Measurements from ENCODE around the gene XPNPEP2.
"Not testable (repeated sequence)": the region's sequence is repeated elsewhere in the genome, so short reads cannot be mapped to it uniquely, and the experiment has no call there.

XPNPEP2 gene

DNA sequence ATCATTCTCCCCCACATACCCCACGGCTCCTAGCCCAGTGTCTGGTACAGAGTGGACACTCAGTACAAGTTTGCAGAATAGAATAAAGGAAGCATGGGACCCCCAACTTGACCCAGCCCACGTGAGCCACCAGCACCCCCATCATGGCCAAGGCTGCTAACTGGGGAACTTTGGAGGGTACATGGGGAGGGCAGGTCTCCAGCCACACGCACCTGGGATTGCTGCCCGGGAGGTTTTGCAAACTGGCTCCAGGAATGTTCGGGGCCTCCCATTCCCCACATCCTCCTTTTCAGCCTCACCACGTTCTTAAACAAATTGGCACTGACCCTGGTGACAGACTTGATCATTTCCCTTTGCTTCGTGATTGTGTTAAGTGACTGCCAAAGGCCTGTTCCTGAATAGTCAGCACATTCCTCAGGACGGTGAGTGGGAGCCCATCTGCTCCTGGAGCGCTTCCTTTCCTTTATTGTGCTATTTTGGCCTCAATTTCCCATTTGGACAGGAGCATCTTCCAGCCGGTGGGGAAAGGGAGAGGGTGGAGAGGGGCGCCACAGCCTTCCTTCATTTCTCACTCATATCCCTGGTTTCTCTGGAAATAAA is 18.7 kb upstream of the XPNPEP2 start:
- DNase-seq (ENCODE audit: low spot score) = no peak

DNA sequence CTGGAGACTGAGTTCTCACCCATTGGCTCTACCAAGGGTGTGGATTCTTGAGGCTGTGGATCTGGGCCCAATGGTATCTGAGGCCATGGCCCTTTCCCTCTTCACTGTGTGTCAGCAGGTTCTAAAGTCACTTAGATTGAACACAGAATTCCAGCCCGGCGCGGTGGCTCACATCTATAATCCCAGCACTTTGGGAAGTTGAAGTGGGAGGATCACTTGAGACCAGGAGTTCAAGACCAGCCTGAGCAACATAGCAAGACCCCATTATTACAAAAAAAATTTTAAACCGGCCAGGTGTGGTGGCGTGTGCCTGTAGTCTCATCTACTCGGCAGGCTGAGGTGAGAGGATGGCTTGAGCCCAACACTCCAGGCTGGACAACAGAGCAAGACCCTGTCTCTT is 18.0 kb upstream of the XPNPEP2 start:
- DNase-seq (ENCODE audit: low spot score) = no peak

DNA sequence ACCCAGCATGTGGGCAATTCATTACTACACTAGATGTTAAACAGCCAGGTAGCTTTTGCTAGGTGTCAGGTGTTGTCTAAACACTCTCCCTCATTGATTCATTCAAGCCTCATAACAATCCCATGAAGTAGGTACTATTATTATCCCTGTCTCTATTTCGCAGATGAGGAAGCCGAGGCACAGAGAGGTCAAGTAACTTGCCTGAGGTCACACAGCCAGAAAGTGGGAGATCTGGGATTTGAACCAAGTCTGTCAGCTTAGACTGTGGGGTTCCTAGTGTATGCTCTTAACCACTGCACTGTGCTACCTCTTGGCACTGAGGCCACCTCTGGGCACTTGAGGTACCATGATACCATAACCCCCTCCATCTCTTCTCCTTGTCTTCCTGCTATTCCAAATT is 17.4 kb upstream of the XPNPEP2 start:
- no peak for DNase-seq (ENCODE audit: low spot score)

DNA sequence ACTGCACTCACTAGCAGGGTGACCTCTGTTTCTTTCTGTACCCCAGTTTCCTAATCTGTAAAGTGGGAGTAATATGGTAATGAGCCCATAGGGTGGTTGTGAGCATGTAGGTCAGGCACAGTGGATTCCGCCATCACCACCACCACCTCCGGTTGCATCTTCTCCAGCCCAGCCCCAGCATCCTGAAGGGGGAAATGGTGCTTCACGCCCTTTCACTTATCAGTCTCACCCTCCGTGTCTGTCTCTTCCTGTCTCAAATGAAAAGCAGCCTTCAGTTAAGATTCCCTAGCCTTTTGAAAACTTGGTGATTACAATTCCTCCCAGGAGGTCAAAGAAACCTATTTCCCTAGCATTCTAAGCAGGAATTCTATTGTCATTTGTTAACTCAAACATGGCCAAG is 16.9 kb upstream of the XPNPEP2 start:
- no peak for DNase-seq (ENCODE audit: low spot score)

DNA sequence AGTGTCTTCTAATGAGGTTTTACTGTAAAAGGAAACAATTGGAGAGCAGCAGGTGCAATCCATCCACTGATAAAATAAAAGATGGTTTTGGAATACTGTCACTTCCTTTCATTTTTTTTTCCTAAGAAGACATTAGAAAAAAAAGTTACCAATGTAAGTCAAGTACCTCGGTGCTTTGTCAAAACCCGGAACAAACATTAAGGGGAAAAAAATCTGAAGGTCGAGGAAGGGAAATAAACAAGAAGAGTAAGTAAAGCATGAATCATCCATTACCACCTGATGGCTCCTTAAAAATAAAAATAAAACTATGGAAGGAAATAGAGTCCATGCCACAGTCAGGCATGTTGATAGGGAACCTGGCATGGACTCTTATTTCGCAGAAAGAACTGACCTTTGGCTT is 15.3 kb upstream of the XPNPEP2 start:
- no peak for DNase-seq (ENCODE audit: low spot score)

DNA sequence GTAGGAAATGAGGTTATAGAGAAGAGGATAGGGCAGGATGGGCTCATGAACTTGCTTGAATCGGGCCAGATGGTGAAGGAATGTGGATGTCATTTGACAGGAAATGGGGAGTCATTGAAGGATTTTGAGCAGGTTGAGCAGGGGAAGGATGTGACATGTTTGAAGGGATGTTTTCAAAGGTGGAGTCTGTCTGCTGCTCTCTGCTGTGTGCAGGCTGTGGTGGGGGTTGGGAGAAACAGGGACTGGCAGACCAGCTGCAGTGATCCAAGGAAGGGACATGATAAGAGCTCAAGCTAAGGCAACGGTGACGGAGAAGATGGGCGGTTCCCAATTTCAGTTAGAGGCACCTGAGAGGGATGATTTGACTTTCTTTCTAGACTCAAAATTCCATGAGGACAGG is 14.0 kb upstream of the XPNPEP2 start:
- DNase-seq (ENCODE audit: low spot score) = no peak

DNA sequence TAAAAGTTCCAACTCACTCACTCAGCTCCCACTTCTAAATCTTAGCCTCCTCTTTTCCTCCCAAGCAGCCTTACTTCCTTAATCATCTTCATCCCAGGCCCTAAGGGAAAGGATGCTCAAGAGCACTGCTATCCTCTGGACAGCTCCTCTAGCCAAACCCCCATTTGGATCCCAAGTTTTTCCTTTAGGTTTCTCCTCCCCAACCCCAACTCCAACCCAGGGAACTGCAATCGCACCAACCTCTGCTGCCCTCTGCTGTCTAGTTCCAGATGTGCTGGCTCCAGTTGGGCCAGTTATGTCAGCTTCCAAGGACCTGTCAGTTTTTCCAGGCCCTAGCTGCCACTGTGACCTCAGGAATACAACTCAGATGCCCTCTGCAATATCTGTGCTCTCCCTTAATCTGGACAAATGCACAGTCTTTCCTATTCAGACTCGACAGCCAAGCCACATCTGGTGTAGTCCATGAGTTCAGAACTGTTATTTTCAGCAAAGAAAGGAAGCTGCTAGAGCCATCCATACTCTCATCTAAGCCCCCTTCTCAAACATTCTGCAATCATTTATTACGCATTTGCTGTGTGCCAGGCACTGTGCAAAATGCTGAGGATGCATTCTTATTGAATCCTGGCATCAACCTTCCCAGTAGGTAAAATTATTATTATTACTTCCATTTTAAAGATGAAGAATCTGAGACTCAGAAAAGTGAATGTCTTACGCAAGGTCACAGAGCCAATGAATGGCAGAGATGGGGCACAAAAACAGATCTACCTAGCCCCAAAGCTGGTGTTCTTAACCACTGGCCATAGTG is 12.3 kb upstream of the XPNPEP2 start:
- DNase-seq (ENCODE audit: low spot score) = peak; percentile 18

DNA sequence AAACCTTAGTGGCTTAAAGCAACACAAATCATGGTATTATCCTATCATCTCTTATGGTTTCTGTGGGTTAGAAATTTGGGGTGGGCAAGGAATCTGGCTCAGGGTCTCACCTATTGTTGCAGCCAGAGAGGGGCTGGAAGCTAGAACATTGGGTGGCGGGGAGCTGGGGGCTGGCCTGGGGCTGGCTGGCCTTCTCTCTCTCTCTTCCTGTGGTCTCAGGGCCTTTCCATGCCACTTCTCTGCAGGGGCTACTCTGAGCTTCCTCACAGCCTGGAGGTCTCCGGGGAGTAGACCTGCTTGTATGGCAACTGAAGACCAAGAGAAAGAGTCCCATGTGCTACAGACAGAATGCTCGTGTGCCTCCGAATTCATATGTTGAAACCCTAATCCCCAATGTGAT is 10.7 kb upstream of the XPNPEP2 start:
- no peak for DNase-seq (ENCODE audit: low spot score)

DNA sequence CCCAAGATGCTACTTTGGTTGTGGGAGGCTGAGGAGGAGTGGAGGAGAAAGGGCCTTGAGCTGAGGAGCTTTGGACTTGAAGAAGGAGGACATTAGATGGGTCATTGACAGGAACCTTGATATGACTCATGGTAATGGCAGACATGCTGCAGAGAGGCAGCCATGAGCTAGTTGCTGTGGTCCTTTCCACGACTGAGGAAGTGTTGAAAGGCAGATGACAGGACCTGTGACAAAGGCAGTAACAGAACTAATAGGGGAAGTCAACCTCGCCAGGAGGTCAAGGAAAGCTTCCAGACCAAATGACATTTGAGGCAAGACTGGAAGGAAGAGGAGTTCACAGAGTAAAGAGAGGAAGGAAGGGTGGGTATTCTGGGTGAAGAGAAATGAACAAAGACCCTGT is 7.6 kb upstream of the XPNPEP2 start:
- DNase-seq (ENCODE audit: low spot score) = no peak

DNA sequence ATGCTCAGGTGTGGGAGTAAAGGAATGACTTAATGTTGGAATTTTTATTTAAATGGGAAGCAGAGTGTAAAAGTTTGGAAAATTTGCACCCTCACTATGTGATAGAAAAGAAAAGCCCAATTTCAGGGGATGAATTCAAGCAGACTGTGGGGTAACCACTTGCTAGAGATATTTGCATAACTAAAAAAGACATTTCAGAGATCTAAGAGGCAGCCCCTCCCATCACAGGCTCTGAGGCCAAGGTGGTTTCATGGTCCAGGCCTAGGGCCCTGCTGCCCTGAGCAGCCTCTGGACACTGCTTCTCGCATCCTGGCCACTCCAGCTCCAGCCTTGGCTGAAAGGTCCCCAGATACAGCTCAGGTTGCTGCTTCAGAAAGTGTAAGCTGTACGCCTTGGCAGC is 5.9 kb upstream of the XPNPEP2 start:
- no peak for DNase-seq (ENCODE audit: low spot score)

DNA sequence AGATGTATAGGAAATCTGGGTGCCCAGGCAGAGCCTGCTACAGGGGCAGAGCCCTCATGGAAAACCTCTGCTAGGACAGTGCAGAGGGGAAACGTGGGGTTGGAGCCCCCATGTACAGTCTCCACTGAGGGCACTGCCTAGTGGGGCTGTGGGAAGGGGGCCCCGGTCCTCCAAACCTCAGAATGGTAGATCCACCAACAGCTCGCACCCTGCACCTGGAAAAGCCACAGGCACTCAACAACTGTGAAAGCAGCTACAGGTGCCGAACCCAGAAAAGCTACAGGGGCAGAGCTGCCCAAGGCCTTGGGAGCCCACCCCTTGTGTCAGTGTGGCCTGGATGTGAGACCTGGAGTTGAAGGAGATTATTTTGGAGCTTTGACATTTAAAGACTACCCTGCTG is 5.4 kb upstream of the XPNPEP2 start:
- DNase-seq (ENCODE audit: low spot score) = no peak

DNA sequence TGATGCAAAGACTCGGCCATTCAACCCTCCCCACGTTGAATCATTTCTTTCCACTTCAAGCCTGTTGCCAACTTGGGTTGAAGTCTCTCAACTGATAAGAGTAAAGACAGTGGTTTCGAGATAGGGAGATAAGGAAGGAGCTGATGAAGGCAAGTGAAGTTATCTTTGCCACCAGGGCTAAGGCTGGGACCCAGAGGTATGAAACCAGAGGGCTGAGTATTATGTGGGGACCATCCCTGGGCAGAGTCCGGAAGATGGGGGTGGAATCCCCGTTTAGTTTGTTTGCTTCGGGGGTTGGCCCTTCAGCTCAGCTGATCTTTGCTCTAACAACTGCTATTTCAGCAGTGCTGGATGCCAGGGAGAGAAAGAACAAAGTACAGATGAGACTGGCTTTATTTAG is 2.3 kb upstream of the XPNPEP2 start:
- no peak for DNase-seq (ENCODE audit: low spot score)

DNA sequence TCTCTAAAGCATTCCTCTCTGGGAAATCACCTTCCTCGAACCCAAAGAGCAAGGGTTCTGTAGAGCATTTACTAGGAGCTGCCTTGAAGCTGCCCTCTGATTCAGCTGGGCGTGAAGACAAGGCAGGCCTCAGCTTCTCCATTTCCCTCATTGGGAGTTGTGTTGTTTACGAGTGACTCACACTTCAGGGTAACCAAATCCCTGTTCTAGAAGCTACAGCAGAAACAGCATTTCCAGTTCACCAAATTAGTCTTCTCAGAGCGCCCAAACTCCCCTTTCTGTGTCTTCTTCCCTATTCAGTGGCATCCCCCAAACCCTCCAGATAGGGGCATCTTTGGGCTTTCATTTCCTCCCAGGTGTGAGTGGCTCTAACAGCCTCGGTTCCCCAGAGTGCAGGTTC is 863 bp upstream of the XPNPEP2 start:
- DNase-seq (ENCODE audit: low spot score) = no peak

DNA sequence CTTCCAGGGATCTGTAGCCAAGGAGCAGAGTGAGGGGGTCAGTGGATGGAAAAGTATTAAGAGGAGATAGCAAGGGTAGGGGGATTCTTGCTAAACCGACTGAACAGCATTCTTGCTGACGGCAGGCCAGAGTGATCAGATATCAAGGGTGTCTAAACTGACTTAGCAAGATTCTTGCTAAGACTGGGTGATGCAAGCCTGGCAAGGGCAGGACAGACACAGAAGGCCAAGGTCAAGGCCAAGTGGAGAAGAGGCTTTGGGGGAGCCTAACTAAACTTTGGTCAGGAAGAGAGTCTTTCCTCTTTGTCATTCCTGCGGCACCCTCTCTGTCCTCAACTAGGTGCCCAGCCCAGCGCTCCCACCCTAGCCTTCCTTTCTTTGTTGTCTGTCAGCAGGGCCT is 799 bp downstream of the XPNPEP2 start:
- DNase-seq (ENCODE audit: low spot score) = no peak

DNA sequence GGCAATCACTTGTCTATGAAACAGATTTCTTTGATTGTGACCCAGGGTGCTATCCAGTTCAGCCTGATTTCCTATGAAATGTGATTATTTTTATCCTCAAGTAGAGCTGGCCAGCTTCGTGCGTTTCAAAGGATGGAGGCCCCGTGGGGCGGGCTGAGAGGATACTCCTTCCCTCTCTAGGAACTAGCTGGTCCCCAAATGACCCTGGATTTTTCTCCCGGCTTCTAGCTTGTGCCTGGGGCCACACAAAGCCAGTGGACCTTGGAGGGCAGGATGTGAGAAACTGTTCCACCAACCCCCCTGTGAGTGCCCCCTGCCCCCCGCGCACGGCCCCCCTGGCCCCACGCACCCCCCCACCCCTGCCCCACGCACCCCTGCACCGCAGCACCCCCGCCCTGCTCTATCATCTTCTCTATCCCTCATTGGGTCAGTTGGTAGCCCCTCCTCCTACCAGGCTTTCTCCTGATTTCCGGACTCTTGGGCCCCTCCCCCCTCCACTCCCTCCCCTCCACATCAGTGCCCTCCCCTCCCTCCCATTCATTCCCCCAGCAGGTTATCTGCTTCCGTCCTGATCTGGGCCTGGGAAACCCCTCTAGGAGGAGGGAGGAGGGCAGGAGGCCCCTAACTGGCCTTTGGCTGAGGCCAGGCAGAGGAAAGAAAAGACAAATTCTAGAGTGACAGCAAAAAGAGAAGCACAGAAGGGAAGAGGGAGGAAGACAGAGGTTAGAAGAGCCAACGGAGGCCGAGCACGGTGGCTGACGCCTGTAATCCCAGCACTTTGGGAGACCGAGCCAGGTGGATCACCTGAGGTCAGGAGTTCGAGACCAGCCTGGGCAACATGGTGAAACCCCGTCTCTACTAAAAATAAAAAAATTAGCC is 3.3 kb downstream of the XPNPEP2 start:
- DNase-seq (ENCODE audit: low spot score) = peak; percentile 25

DNA sequence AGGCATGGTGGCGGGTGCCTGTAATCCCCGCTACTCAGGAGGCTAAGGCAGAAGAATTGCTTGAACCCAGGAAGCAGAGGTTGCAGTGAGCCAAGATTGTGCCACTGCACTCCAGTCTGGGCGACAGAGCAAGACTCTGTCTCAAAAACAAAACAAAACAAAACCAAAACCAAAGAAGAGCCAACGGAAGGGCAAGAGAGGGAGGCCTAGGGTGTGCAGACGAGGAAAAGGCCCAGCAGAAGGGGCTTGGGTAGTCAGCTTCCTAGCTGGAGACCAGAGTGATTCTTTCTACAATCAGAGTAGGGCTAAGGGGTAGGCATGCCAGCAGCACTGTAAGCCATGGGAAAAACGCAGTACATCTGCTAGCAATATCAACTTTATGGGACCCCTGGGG is 4.0 kb downstream of the XPNPEP2 start:
- not testable (repeated sequence) for DNase-seq (ENCODE audit: low spot score)

DNA sequence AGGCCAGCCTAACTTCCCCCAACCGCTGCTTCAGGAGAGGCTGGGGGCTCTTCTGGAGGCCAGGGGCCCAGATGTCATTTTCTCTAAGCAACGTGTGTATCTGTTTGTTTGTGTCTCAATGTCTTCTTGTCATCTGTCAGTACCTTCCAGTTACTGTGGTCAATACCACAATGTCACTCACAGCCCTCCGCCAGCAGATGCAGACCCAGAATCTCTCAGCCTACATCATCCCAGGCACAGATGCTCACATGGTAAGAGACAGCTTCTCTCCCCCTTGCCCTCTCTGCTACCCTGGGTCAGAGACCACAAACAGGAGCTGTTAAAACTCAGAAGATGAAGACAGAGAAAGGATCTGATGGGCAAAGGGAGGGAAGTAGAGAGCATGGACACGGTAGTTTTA is 5.0 kb downstream of the XPNPEP2 start:
- DNase-seq (ENCODE audit: low spot score) = no peak

DNA sequence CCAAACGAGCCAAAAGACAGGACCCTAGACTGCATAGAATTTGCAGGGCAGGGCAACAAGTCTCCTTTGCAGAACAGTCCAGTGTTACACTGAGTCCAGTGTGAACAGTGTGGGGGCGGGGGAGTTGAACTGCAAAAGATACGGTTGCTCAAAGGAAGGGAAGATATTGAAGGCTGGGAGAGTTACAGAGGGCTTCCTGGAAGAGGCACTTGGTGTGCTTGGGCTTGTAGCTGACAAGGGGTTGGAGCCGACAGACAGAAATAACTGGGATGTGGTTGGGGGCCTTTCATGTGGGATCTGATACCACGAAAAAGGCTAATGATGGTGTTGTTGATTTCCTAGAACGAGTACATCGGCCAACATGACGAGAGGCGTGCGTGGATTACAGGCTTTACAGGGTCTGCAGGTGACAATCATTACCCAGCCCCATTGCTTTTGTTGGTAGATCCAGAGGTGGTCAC is 6.1 kb downstream of the XPNPEP2 start:
- DNase-seq (ENCODE audit: low spot score) = no peak

DNA sequence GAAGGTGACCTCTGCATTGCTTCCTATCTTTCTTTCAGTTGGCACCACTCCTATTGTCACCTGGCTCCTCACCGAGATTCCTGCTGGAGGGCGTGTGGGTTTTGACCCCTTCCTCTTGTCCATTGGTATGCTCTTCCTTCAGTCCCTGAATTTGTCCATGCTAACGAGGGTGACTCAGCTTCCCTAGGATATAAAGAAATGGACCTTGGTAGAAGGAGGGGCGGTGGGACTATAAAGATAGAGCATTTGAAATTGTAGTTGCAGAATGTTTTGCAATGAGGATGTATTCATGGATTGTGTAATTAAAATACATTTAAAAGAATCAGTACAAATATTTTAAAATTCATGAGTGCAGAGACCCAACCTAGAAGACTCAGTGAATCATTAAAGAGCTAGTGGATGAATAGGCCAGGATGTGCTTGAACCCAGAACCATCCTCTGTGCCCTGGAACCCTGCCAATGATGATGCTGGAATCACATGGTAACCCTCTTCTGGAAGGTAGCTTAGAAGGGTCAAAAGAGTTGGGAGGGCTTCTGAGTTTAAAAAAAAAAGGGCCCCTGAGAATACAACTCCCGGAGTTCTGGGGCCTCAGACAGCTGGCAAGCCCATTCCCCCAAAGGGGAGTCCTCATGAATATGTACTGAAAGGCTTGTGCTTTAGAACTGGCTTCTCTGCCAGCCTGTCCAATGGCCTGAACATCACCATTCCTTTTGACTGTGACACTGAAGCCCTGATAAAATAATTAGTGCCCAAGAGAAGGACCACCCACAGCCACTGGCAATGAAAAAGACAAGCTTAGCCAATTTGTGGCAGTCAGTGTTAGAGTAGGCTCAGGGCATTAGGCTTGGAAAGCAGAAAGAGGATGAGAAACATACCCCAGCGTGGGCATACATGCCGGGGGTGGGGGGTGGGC is 8.0 kb downstream of the XPNPEP2 start:
- DNase-seq (ENCODE audit: low spot score) = no peak

DNA sequence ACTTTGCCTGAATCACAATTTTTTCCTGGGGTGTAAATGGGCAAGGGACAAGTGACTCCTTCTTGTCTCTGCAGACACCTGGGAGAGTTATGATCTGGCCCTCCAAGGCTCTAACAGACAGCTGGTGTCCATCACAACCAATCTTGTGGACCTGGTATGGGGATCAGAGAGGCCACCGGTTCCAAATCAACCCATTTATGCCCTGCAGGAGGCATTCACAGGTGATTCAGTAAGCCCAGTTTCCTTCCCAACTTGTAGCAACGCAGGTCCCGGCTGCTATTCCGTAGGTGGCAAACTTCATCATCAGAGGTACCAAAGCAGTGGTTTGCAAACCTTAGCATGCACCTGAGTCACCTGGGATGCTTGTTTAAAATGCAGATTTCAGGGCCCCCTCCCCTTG is 8.8 kb downstream of the XPNPEP2 start:
- DNase-seq (ENCODE audit: low spot score) = no peak

DNA sequence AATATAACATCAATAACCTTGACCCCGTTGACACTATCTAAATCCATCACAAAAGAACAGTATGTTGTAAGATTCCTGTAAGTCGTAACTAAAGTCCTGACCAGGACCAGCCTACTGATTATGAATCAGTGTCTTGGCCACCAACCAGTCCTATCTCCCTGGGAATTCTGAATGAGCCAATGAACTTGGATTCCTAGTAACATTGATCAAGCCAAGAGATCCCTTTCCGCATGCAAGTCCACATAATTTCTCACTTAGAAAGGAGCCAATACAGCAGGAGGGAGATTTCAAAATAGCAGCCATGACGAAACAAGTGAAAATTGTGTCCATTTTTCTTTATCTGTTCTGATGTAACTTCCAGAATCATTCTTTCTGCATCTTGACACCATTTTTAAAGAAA is 9.5 kb downstream of the XPNPEP2 start:
- DNase-seq (ENCODE audit: low spot score) = no peak
